PC-3 (cell line): Measurements from ENCODE around the gene SMYD2. TPM values are rescaled to one million over a fixed set of nuclear protein-coding genes. Genes with fewer than 3 reads are reported as not detected.

Experiments used
- ATAC-seq: fragments of 200-7000 bp; cut with Tn5 transposase; 2 replicates; pipeline ENCODE4 v1.9.1; 2020; ENCODE audit warnings: mild to moderate bottlenecking, moderate library complexity
- BruUV-seq: library from RNA; stranded (reverse); fragments of 400-500 nt; replicated peaks from 2 replicates; lab custom pipeline; 2021; lab: Mats Ljungman, UMichigan
- CTCF ChIA-PET: fragments of 300-600 bp; sonication (Branson Sonifier 250); formaldehyde crosslinking; loops from one replicate; lab custom pipeline; 2022; ENCODE audit warnings: antibody characterized with exemption; lab: Charles Lee
- POLR2A ChIA-PET: fragments of 300-600 bp; sonication (Branson Sonifier 250); formaldehyde crosslinking; loops from one replicate; lab custom pipeline; 2022; ENCODE audit warnings: antibody characterized with exemption; ENCODE audit not compliant: unreplicated experiment; lab: Charles Lee
- DNase-seq: peaks from one replicate; pipeline ENCODE4 v3.0.0-alpha.2; 2015
- H2AFZ ChIP-seq: fragments of 300-600 bp; sonication (generic); 2 replicates; pipeline ENCODE4 v1.6.0; 2016; ENCODE audit warnings: antibody characterized with exemption, low read length
- H3F3A ChIP-seq: fragments of 300-600 bp; sonication (generic); one replicate; pipeline ENCODE4 v1.6.0; 2017; ENCODE audit warnings: antibody characterized with exemption, low read length, control low read depth, mild to moderate bottlenecking; ENCODE audit not compliant: unreplicated experiment
- H3K27ac ChIP-seq: fragments of 300-600 bp; sonication (generic); 2 replicates; pipeline ENCODE4 v1.5.1; 2016; ENCODE audit warnings: mild to moderate bottlenecking, low read length
- H3K27me3 ChIP-seq: fragments of 300-600 bp; sonication (generic); 2 replicates; pipeline ENCODE4 v1.6.1; 2016; ENCODE audit warnings: low read length, mixed read lengths
- H3K36me3 ChIP-seq: fragments of 300-600 bp; sonication (generic); 2 replicates; pipeline ENCODE4 v1.6.1; 2016; ENCODE audit warnings: low read depth, mixed run types, low read length, mixed read lengths
- H3K4me1 ChIP-seq: fragments of 300-600 bp; sonication (generic); 2 replicates; pipeline ENCODE4 v1.5.1; 2016; ENCODE audit warnings: low read length; ENCODE audit not compliant: insufficient read depth
- H3K4me2 ChIP-seq: fragments of 300-600 bp; sonication (generic); 2 replicates; pipeline ENCODE4 v1.6.0; 2016; ENCODE audit warnings: low read length
- H3K4me3 ChIP-seq: fragments of 300-600 bp; sonication (generic); 2 replicates; pipeline ENCODE4 v1.5.1; 2016; ENCODE audit warnings: mild to moderate bottlenecking, low read length, mixed read lengths
- H3K79me2 ChIP-seq: fragments of 300-600 bp; sonication (generic); 2 replicates; pipeline ENCODE4 v1.6.1; 2017; ENCODE audit warnings: low read length, mixed read lengths
- H3K9ac ChIP-seq: fragments of 300-600 bp; sonication (generic); 2 replicates; pipeline ENCODE4 v1.6.0; 2016; ENCODE audit warnings: mild to moderate bottlenecking, low read length
- H3K9me2 ChIP-seq: fragments of 300-600 bp; sonication (generic); replicated peaks from 2 replicates; pipeline ENCODE4 v1.6.1; 2016; ENCODE audit warnings: mixed run types, low read length, mixed read lengths
- H3K9me3 ChIP-seq: fragments of 300-600 bp; sonication (generic); 2 replicates; pipeline ENCODE4 v1.6.1; 2016; ENCODE audit warnings: low read length, mixed read lengths
- H4K20me1 ChIP-seq: fragments of 300-600 bp; sonication (generic); 2 replicates; pipeline ENCODE4 v1.6.1; 2016; ENCODE audit warnings: low read length, mixed read lengths
- EZH2 ChIP-seq: fragments of 300-600 bp; sonication (generic); IDR thresholded peaks from one replicate; pipeline ENCODE4 v1.6.1; 2017; ENCODE audit warnings: antibody characterized with exemption, mild to moderate bottlenecking, low read length; ENCODE audit not compliant: unreplicated experiment
- EZH2phosphoT487 ChIP-seq: fragments of 300-600 bp; sonication (generic); IDR thresholded peaks from 2 replicates; pipeline ENCODE4 v1.6.1; 2018; ENCODE audit warnings: mild to moderate bottlenecking, antibody characterized with exemption, low read length, borderline replicate concordance
- intact Hi-C: fragments of 100-400 bp; cut with micrococcal nuclease; formaldehyde crosslinking; loops from 2 replicates; pipeline ENCODE4 v1.9.0; 2023
- total RNA-seq: library from RNA; depleted of rRNA; stranded (reverse); fragments of >200 nt; gene quantifications from 2 replicates; pipeline ENCODE4 v1.2.3, GENCODE V29; 2014
- TF ChIP-seq, protein P1 (sequence below): fragments of 300-600 bp; sonication (generic); conservative IDR thresholded peaks from 2 replicates; pipeline ENCODE4 v1.5.1; 2017; ENCODE audit warnings: antibody characterized with exemption, low read depth, mild to moderate bottlenecking, low read length

Gene SMYD2
- total RNA-seq, 1 experiment from 2014 or later: 124 TPM

DNA sequence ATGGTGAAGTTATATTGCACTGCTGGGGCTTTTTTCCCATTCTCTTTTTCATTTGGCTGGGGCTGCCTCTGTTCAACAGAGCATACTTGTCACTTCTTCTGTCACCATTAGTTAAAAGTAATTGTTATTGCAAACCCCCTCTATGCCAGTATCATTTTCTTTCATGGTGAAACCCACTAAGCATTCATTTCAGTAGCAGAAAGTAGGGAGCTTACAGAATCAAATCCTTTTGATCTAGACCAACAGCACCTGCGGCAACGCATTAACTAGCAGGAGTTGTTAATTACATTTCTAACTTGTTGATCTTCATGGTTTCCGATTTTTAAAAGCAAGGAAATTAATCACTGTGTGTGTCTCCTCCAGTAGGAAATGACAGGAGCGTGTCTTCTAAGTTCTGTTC, 15.0 kb downstream of the SMYD2 start:
- Histone ChIP-seq H2AFZ (no peak overlapping the region), H3K27me3 (no peaks in the 10 kb centered on the region), H3F3A (no peaks in the 10 kb centered on the region), H3K36me3 (no peaks in the 10 kb centered on the region; the same call in 1 of the 2 replicates), H3K27ac (no peak overlapping the region), H3K79me2 (peaks cover 59% of the 10 kb centered on the region), H3K4me1 (peaks cover 23% of the 10 kb centered on the region), H3K9ac (no peak overlapping the region), H3K9me2 (no peaks in the 10 kb centered on the region), H3K9me3 (no peaks in the 10 kb centered on the region), H3K4me3 (no peak overlapping the region), H3K4me2 (peak overlapping the region; percentile 58; the same call in 1 of the 2 replicates), H4K20me1 (peaks cover 4% of the 10 kb centered on the region)
- intact Hi-C loops: loop anchor here (2.0 kb wide), 2 partner anchors 13 to 21 kb away; no protein-coding TSS in a partner anchor
- DNase-seq: no peak
- BruUV-seq: no TSS peak
- POLR2A ChIA-PET: no interaction called here
- no peak for ATAC-seq
- TF ChIP-seq EZH2: no peak
- TF ChIP-seq, protein P1, sequence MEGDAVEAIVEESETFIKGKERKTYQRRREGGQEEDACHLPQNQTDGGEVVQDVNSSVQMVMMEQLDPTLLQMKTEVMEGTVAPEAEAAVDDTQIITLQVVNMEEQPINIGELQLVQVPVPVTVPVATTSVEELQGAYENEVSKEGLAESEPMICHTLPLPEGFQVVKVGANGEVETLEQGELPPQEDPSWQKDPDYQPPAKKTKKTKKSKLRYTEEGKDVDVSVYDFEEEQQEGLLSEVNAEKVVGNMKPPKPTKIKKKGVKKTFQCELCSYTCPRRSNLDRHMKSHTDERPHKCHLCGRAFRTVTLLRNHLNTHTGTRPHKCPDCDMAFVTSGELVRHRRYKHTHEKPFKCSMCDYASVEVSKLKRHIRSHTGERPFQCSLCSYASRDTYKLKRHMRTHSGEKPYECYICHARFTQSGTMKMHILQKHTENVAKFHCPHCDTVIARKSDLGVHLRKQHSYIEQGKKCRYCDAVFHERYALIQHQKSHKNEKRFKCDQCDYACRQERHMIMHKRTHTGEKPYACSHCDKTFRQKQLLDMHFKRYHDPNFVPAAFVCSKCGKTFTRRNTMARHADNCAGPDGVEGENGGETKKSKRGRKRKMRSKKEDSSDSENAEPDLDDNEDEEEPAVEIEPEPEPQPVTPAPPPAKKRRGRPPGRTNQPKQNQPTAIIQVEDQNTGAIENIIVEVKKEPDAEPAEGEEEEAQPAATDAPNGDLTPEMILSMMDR: no peak
- TF ChIP-seq EZH2phosphoT487: no peak
- CTCF ChIA-PET: interaction anchor here (1.3 kb wide), 1 partner anchor 35 kb away, joined by 8 read pairs; no protein-coding TSS in a partner anchor

- Histone ChIP-seq H3K9me2 (no peaks in the 10 kb centered on the region), H4K20me1 (peaks cover 4% of the 10 kb centered on the region), H3F3A (no peaks in the 10 kb centered on the region), H3K27me3 (no peaks in the 10 kb centered on the region), H3K79me2 (peaks cover 56% of the 10 kb centered on the region), H3K9ac (no peak overlapping the region), H3K36me3 (no peaks in the 10 kb centered on the region), H3K4me3 (peak overlapping the region; percentile 3; the same call in 1 of the 2 replicates), H3K4me2 (peak overlapping the region; percentile 58), H3K27ac (peak overlapping the region; percentile 19), H3K9me3 (no peaks in the 10 kb centered on the region), H3K4me1 (peaks cover 23% of the 10 kb centered on the region), H2AFZ (no peak overlapping the region)
- intact Hi-C loops: loop anchor here (2.0 kb wide), 2 partner anchors 14 to 20 kb away; no protein-coding TSS in a partner anchor
- BruUV-seq: no TSS peak
- ATAC-seq (peak; percentile 89), DNase-seq (peak; percentile 84)
- CTCF ChIA-PET: interaction anchor here (0.6 to 1.3 kb wide), 3 partner anchors 32 to 36 kb away, joined by 3 to 8 read pairs (median 3); no protein-coding TSS in a partner anchor
- POLR2A ChIA-PET: interaction anchor here (0.6 kb wide), 1 partner anchor 31 kb away, joined by 5 read pairs; no protein-coding TSS in a partner anchor
- TF ChIP-seq, protein P1: no peak
- TF ChIP-seq EZH2 (no peak), EZH2phosphoT487 (no peak)
Measured at GRCh38 chr1:214296860-214297745, 16.1 kb downstream of the SMYD2 start.
